ENCODE results near the gene TACC2.

Gene TACC2

GRCh38 chr10:122213766-122214165, 224.8 kb downstream of the TACC2 start:
- DNase-seq (ENCODE audit: low read depth in 2 of 2, low spot score in 1 of 2): no peak

- no peak for DNase-seq (ENCODE audit: low read depth in 2 of 2, low spot score in 1 of 2)
Observed at GRCh38 chr10:122216047-122216446, 227.1 kb downstream of the TACC2 start.

GRCh38 chr10:122219340-122219739, 230.4 kb downstream of the TACC2 start:
- no peak for DNase-seq (ENCODE audit: low read depth in 2 of 2, low spot score in 1 of 2)

GRCh38 chr10:122220736-122221135, 231.8 kb downstream of the TACC2 start:
- no peak for DNase-seq (ENCODE audit: low read depth in 2 of 2, low spot score in 1 of 2)

GRCh38 chr10:122221958-122222357, 233.0 kb downstream of the TACC2 start:
- DNase-seq (ENCODE audit: low read depth in 2 of 2, low spot score in 1 of 2): no peak

GRCh38 chr10:122222638-122223037, 233.7 kb downstream of the TACC2 start:
- DNase-seq (ENCODE audit: low read depth in 2 of 2, low spot score in 1 of 2): no peak

GRCh38 chr10:122224159-122224558, 235.2 kb downstream of the TACC2 start:
- DNase-seq (ENCODE audit: low read depth in 2 of 2, low spot score in 1 of 2): no peak

- DNase-seq (ENCODE audit: low read depth in 2 of 2, low spot score in 1 of 2): no peak
Observed at GRCh38 chr10:122225330-122225729, 236.4 kb downstream of the TACC2 start.

GRCh38 chr10:122227754-122228153, 238.8 kb downstream of the TACC2 start:
- no peak for DNase-seq (ENCODE audit: low read depth in 2 of 2, low spot score in 1 of 2)

- no peak for DNase-seq (ENCODE audit: low read depth in 2 of 2, low spot score in 1 of 2)
Observed at GRCh38 chr10:122229666-122230065, 240.7 kb downstream of the TACC2 start.

GRCh38 chr10:122230222-122230621, 241.3 kb downstream of the TACC2 start:
- no peak for DNase-seq (ENCODE audit: low read depth in 2 of 2, low spot score in 1 of 2)

- DNase-seq (ENCODE audit: low read depth in 2 of 2, low spot score in 1 of 2): no peak
Observed at GRCh38 chr10:122232769-122233168, 243.8 kb downstream of the TACC2 start.

GRCh38 chr10:122233857-122234348, 244.9 kb downstream of the TACC2 start:
- no peak for DNase-seq (ENCODE audit: low read depth in 2 of 2, low spot score in 1 of 2)

- no peak for DNase-seq (ENCODE audit: low read depth in 2 of 2, low spot score in 1 of 2)
Observed at GRCh38 chr10:122234416-122234815, 245.5 kb downstream of the TACC2 start.

- DNase-seq (ENCODE audit: low read depth in 2 of 2, low spot score in 1 of 2): no peak
Observed at GRCh38 chr10:122236690-122237306, 247.8 kb downstream of the TACC2 start.

- DNase-seq (ENCODE audit: low read depth in 2 of 2, low spot score in 1 of 2): no peak
Observed at GRCh38 chr10:122237331-122237990, 248.5 kb downstream of the TACC2 start.

GRCh38 chr10:122239578-122240257, 250.8 kb downstream of the TACC2 start:
- DNase-seq (ENCODE audit: low read depth in 2 of 2, low spot score in 1 of 2): no peak

- no peak for DNase-seq (ENCODE audit: low read depth in 2 of 2, low spot score in 1 of 2)
Observed at GRCh38 chr10:122240401-122240800, 251.4 kb downstream of the TACC2 start.

GRCh38 chr10:122241836-122242235, 252.9 kb downstream of the TACC2 start:
- no peak for DNase-seq (ENCODE audit: low read depth in 2 of 2, low spot score in 1 of 2)

GRCh38 chr10:122243550-122243949, 254.6 kb downstream of the TACC2 start:
- DNase-seq (ENCODE audit: low read depth in 2 of 2, low spot score in 1 of 2): no peak

GRCh38 chr10:122244001-122244975, 255.3 kb downstream of the TACC2 start:
- DNase-seq (ENCODE audit: low read depth in 2 of 2, low spot score in 1 of 2): no peak

Data from stimulated activated CD8-positive, alpha-beta memory T cell treated with anti-CD3 and anti-CD28 coated beads, Interleukin-4, amount 100 ng/mL, for 4 hours (primary cell).